Activated CD8-positive, alpha-beta T cell treated with anti-CD3 and anti-CD28 coated beads for 36 hours (primary cell): ENCODE data around the gene CLIC4. TPM values are rescaled to one million over a fixed set of nuclear protein-coding genes. Genes with fewer than 3 reads are reported as not detected.

ENCODE experiments used
- ATAC-seq: fragments of 200-7000 bp; cut with Tn5 transposase; one replicate; pipeline ENCODE4 v1.10.0; 2021; ENCODE audit warnings: mild to moderate bottlenecking, moderate library complexity
- CTCF ChIA-PET: fragments of 350-600 bp; sonication (Branson Sonifier 250); formaldehyde crosslinking; loops from one replicate; lab custom pipeline; 2021; ENCODE audit warnings: antibody characterized with exemption; lab: Charles Lee
- POLR2A ChIA-PET: fragments of 350-600 bp; sonication (Branson Sonifier 250); formaldehyde crosslinking; loops from one replicate; lab custom pipeline; 2021; ENCODE audit warnings: antibody characterized with exemption; lab: Charles Lee
- DNase-seq: peaks from one replicate; pipeline ENCODE4 v3.0.0-alpha.2; 2020
- H3K27ac Mint-ChIP-seq: one replicate; pipeline ENCODE4 v1.8.0; 2021; ENCODE audit warnings: mild to moderate bottlenecking, mixed read lengths
- H3K27me3 Mint-ChIP-seq: one replicate; pipeline ENCODE4 v1.8.0; 2021; ENCODE audit warnings: mixed read lengths
- H3K36me3 Mint-ChIP-seq: one replicate; pipeline ENCODE4 v1.8.0; 2021; ENCODE audit warnings: low read depth, mixed read lengths
- H3K4me1 Mint-ChIP-seq: one replicate; pipeline ENCODE4 v1.8.0; 2021; ENCODE audit warnings: low read depth, mixed read lengths
- H3K4me3 Mint-ChIP-seq: one replicate; pipeline ENCODE4 v1.8.0; 2021; ENCODE audit warnings: mild to moderate bottlenecking, moderate library complexity, mixed read lengths
- H3K9me3 Mint-ChIP-seq: one replicate; pipeline ENCODE4 v1.8.0; 2021; ENCODE audit warnings: mixed read lengths
- intact Hi-C: fragments of 100-400 bp; cut with micrococcal nuclease; formaldehyde crosslinking; loops from one replicate; pipeline ENCODE4 v1.10.0; 2022
- total RNA-seq, 2 experiments: library from RNA; stranded (reverse); gene quantifications; one replicate each; pipeline ENCODE4 v1.2.3, GENCODE V29; 2021
- TF ChIP-seq, protein P1 (sequence below): fragments of 200-600 bp; IDR thresholded peaks from one replicate; pipeline ENCODE4 v1.8.0; 2022; ENCODE audit warnings: antibody characterized with exemption, mild to moderate bottlenecking

Gene CLIC4
- total RNA-seq, 2 experiments from 2014 or later: 19.7 to 21.8 TPM

DNA sequence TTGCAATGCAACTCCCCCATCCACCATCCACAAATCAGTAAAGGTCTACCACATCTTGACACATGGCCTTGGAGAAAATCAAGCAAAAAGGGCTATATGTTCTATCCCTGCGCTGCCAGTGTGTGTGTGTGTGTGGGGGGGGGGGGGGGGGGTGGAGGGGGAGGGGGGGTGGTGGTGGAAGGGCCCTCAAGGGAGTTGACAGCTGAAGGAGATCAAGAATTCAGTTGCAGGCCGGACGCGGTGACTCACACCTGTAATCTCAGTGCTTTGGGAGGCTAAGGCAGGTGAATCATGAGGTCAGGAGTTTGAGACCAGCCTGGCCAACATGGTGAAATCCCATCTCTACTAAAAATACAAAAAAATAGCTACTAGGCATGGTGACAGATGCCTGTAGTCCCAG lies 37.6 kb upstream of the CLIC4 start:
- ChIA-PET CTCF (interaction anchor here (1.1 kb wide), 2 partner anchors 20 to 123 kb away, joined by 3 read pairs; no protein-coding TSS in a partner anchor), POLR2A (no interaction called here)
- no peak overlapping the region for H3K27ac Mint-ChIP-seq
- H3K9me3 Mint-ChIP-seq: no peaks in the 10 kb centered on the region
- intact Hi-C loops: no loop called here
- ATAC-seq (no peak), DNase-seq (no peak)
- peaks cover 6% of the 10 kb centered on the region for H3K4me1 Mint-ChIP-seq
- H3K4me3 Mint-ChIP-seq: no peak overlapping the region
- H3K27me3 Mint-ChIP-seq: no peaks in the 10 kb centered on the region
- TF ChIP-seq, protein P1, sequence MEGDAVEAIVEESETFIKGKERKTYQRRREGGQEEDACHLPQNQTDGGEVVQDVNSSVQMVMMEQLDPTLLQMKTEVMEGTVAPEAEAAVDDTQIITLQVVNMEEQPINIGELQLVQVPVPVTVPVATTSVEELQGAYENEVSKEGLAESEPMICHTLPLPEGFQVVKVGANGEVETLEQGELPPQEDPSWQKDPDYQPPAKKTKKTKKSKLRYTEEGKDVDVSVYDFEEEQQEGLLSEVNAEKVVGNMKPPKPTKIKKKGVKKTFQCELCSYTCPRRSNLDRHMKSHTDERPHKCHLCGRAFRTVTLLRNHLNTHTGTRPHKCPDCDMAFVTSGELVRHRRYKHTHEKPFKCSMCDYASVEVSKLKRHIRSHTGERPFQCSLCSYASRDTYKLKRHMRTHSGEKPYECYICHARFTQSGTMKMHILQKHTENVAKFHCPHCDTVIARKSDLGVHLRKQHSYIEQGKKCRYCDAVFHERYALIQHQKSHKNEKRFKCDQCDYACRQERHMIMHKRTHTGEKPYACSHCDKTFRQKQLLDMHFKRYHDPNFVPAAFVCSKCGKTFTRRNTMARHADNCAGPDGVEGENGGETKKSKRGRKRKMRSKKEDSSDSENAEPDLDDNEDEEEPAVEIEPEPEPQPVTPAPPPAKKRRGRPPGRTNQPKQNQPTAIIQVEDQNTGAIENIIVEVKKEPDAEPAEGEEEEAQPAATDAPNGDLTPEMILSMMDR: no peak
- H3K36me3 Mint-ChIP-seq: no peaks in the 10 kb centered on the region

DNA sequence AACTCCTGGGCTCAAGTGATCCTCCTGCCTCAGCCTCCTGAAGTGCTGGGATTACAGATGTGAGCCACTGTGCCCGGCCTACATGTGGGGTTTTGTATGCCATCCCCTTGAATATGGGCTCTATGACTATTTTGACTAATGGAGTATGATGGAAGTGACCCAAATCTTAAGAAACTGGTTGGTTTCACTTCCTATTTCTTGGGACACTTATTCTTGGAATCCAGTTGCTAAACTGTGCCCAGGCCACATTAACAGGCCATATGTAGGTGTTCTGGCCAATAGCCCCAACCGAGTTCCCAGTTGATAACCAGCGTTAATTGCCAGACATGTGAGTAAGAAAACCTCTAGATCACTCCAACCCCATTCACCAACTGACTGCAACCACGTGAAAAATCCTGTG lies 36.3 kb upstream of the CLIC4 start:
- intact Hi-C loops: no loop called here
- Mint-ChIP-seq H3K9me3 (no peaks in the 10 kb centered on the region), H3K4me3 (no peak overlapping the region), H3K4me1 (peaks cover 6% of the 10 kb centered on the region), H3K27me3 (no peaks in the 10 kb centered on the region), H3K27ac (no peak overlapping the region), H3K36me3 (no peaks in the 10 kb centered on the region)
- CTCF ChIA-PET: interaction anchor here (1.3 kb wide), 1 partner anchor 20 kb away, joined by 6 read pairs; no protein-coding TSS in a partner anchor
- DNase-seq (no peak), ATAC-seq (no peak)
- TF ChIP-seq, protein P1: no peak
- POLR2A ChIA-PET: no interaction called here

DNA sequence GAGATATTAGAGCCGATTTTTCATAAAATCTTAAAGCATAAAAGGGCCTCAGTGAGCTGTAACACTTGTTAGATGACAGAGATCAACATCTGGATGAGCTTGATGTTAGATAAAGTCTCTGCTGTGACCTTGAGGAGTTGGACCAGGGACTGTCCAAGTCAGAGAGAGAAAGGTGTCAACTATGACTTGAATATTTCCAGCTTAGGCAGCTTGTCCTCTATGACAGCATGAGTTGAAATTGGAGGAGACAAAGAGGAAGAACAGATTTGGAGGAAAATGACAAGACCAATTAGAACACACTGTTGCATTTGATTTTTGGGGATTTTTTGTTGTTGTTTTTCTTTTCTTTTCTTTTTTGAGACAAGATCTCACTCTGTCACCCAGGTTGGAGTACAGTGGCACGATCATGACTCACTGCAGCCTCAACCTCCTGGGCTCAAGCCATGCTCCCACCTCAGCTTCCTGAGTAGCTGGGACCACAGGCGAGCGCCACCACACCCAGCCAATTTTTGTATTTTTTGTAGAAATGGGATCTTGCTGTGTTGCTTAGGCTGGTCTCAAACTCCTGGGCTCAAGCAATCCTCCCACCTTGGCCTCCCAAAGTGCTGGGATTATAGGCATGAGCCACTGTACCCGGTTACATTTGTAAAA lies 35.3 kb upstream of the CLIC4 start:
- intact Hi-C loops: no loop called here
- no peaks in the 10 kb centered on the region for H3K36me3 Mint-ChIP-seq
- DNase-seq (peak; percentile 17), ATAC-seq (no peak)
- ChIA-PET POLR2A (no interaction called here), CTCF (interaction anchor here (1.3 kb wide), 1 partner anchor 21 kb away, joined by 6 read pairs; no protein-coding TSS in a partner anchor)
- H3K27ac Mint-ChIP-seq: no peak overlapping the region
- no peaks in the 10 kb centered on the region for H3K27me3 Mint-ChIP-seq
- H3K4me1 Mint-ChIP-seq: peaks cover 8% of the 10 kb centered on the region
- TF ChIP-seq, protein P1: no peak
- no peak overlapping the region for H3K4me3 Mint-ChIP-seq
- no peaks in the 10 kb centered on the region for H3K9me3 Mint-ChIP-seq

DNA sequence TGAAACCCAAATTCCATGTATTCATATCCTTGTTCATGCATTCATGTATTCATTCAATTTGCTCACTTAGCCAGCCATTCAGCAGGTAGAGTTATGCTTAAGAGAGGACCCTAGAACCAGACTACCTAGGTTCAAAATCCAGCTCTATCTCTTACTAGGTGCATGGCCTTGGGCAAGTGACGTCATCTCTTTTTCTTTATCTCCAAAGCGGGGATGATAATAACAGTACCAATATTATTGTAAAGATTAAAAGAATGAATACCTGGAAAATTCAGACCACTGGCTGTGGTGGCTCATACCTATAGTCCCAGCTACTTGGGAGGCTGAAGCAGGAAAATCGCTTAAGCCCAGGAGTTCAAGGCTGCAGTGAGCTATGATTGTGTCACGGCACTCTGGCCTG lies 33.9 kb upstream of the CLIC4 start:
- H3K36me3 Mint-ChIP-seq: no peaks in the 10 kb centered on the region
- TF ChIP-seq, protein P1: no peak
- ATAC-seq (no peak), DNase-seq (no peak)
- ChIA-PET POLR2A (no interaction called here), CTCF (no interaction called here)
- intact Hi-C loops: no loop called here
- no peak overlapping the region for H3K4me3 Mint-ChIP-seq
- no peaks in the 10 kb centered on the region for H3K9me3 Mint-ChIP-seq
- peaks cover 14% of the 10 kb centered on the region for H3K4me1 Mint-ChIP-seq
- no peak overlapping the region for H3K27ac Mint-ChIP-seq
- no peaks in the 10 kb centered on the region for H3K27me3 Mint-ChIP-seq

DNA sequence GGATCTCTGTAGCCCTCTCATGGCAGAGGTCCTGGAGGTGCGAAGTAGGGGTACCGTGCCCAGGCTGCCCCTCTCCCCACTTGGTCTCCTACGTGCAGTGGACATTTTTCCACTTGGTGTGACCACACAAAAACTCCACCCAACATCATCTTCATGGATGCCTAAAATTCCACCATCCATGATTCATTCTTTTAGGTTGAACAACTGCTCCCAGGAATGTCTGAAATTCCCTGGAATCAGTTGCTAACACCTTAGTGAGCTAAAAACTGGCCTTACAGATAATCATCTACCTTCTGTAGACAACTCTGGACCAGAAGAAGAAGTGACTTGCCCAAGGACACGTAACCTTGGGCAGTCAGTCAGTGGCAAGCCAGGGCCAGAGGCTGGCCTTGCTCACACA lies 32.1 kb upstream of the CLIC4 start:
- ATAC-seq: no peak
- CTCF ChIA-PET: interaction anchor here (1.2 kb wide), 1 partner anchor 19 kb away, joined by 3 read pairs; no protein-coding TSS in a partner anchor
- TF ChIP-seq, protein P1: no peak
- POLR2A ChIA-PET: interaction anchor here (0.6 kb wide), 1 partner anchor 702 kb away, joined by 3 read pairs; no protein-coding TSS in a partner anchor
- no peak overlapping the region for H3K27ac Mint-ChIP-seq
- no peaks in the 10 kb centered on the region for H3K36me3 Mint-ChIP-seq
- no peak for DNase-seq
- intact Hi-C loops: no loop called here
- peaks cover 14% of the 10 kb centered on the region for H3K4me1 Mint-ChIP-seq
- no peaks in the 10 kb centered on the region for H3K9me3 Mint-ChIP-seq
- no peak overlapping the region for H3K4me3 Mint-ChIP-seq
- H3K27me3 Mint-ChIP-seq: no peaks in the 10 kb centered on the region
